WTC11 (cell line): ENCODE data around the gene SLC5A5. TPM values are rescaled to one million over a fixed set of nuclear protein-coding genes. Genes with fewer than 3 reads are reported as not detected.

Experiments
- ATAC-seq: fragments of 200-7000 bp; cut with Tn5 transposase; 2 replicates; pipeline ENCODE4 v1.10.0; 2021; ENCODE audit warnings: mild to moderate bottlenecking, moderate library complexity
- CTCF ChIA-PET: fragments of 300-600 bp; sonication (Branson Sonifier 250); formaldehyde crosslinking; loops from one replicate; lab custom pipeline; 2021; ENCODE audit warnings: antibody characterized with exemption; lab: Charles Lee
- POLR2A ChIA-PET: fragments of 350-600 bp; sonication (Branson Sonifier 250); formaldehyde crosslinking; loops from one replicate; lab custom pipeline; 2021; ENCODE audit warnings: antibody characterized with exemption; lab: Charles Lee
- DNase-seq: peaks from one replicate; pipeline ENCODE4 v3.0.0; 2021; ENCODE audit warnings: low spot score
- H3K27ac Mint-ChIP-seq: 2 replicates; pipeline ENCODE4 v1.8.0; 2021; ENCODE audit warnings: mixed read lengths
- H3K27me3 Mint-ChIP-seq: 2 replicates; pipeline ENCODE4 v1.8.0; 2021; ENCODE audit warnings: low read depth, mild to moderate bottlenecking, moderate library complexity, mixed read lengths
- H3K36me3 Mint-ChIP-seq: 2 replicates; pipeline ENCODE4 v1.8.0; 2021; ENCODE audit warnings: mixed read lengths
- H3K4me1 Mint-ChIP-seq: 2 replicates; pipeline ENCODE4 v1.8.0; 2022; ENCODE audit warnings: mixed read lengths
- H3K4me3 Mint-ChIP-seq: 2 replicates; pipeline ENCODE4 v1.8.0; 2021; ENCODE audit warnings: mild to moderate bottlenecking, moderate library complexity, mixed read lengths
- H3K9me3 Mint-ChIP-seq: 2 replicates; pipeline ENCODE4 v1.8.0; 2021; ENCODE audit warnings: mixed read lengths
- ARID4B ChIP-seq: sonication (generic); formaldehyde crosslinking; IDR thresholded peaks from 2 replicates; pipeline ENCODE4 v1.8.0; 2023; ENCODE audit warnings: missing genetic modification reagents, mild to moderate bottlenecking, borderline replicate concordance
- ATF3 ChIP-seq: sonication (generic); formaldehyde crosslinking; conservative IDR thresholded peaks from 2 replicates; pipeline ENCODE4 v1.8.1; 2022; ENCODE audit warnings: mild to moderate bottlenecking, missing genetic modification reagents
- ATF6 ChIP-seq: sonication (generic); formaldehyde crosslinking; IDR thresholded peaks from 2 replicates; pipeline ENCODE4 v1.8.1; 2023; ENCODE audit warnings: mild to moderate bottlenecking, missing genetic modification reagents
- GRHL2 ChIP-seq: fragments of 250-450 bp; sonication (Bioruptor Pico); IDR thresholded peaks from 2 replicates; pipeline ENCODE4 v1.8.0; 2022; ENCODE audit warnings: mild to moderate bottlenecking, moderate library complexity; ENCODE audit not compliant: insufficient replicate concordance, severe bottlenecking
- GTF2I ChIP-seq: fragments of 250-450 bp; sonication (Bioruptor Pico); conservative IDR thresholded peaks from 2 replicates; pipeline ENCODE4 v1.4.0; 2021; ENCODE audit warnings: mild to moderate bottlenecking
- HMGXB4 ChIP-seq: sonication (generic); formaldehyde crosslinking; IDR thresholded peaks from 2 replicates; pipeline ENCODE4 v1.8.1; 2023; ENCODE audit warnings: mild to moderate bottlenecking, moderate library complexity, missing genetic modification reagents
- IRF1 ChIP-seq: sonication (generic); formaldehyde crosslinking; IDR thresholded peaks from 2 replicates; pipeline ENCODE4 v1.8.0; 2023; ENCODE audit warnings: missing genetic modification reagents
- RORB ChIP-seq: fragments of 250-450 bp; sonication (Bioruptor Pico); IDR thresholded peaks from 2 replicates; pipeline ENCODE4 v1.9.0; 2021; ENCODE audit warnings: mild to moderate bottlenecking
- STAT6 ChIP-seq: sonication (generic); formaldehyde crosslinking; conservative IDR thresholded peaks from 2 replicates; pipeline ENCODE4 v1.8.1; 2023; ENCODE audit warnings: mild to moderate bottlenecking, low read depth, missing genetic modification reagents, moderate library complexity
- TEAD1 ChIP-seq: sonication (generic); formaldehyde crosslinking; IDR thresholded peaks from 2 replicates; pipeline ENCODE4 v1.8.0; 2022; ENCODE audit warnings: mild to moderate bottlenecking, missing genetic modification reagents
- USF2 ChIP-seq: sonication (generic); formaldehyde crosslinking; IDR thresholded peaks from 2 replicates; pipeline ENCODE4 v1.8.1; 2023; ENCODE audit warnings: mild to moderate bottlenecking, missing genetic modification reagents, moderate library complexity
- ZNF232 ChIP-seq: sonication (generic); formaldehyde crosslinking; IDR thresholded peaks from 2 replicates; pipeline ENCODE4 v1.8.0; 2022; ENCODE audit warnings: mild to moderate bottlenecking, missing genetic modification reagents
- ZNF263 ChIP-seq: sonication (generic); formaldehyde crosslinking; IDR thresholded peaks from 2 replicates; pipeline ENCODE4 v1.8.1; 2022; ENCODE audit warnings: low read depth, mild to moderate bottlenecking, moderate library complexity, missing genetic modification reagents
- ZNF281 ChIP-seq: sonication (generic); formaldehyde crosslinking; IDR thresholded peaks from 2 replicates; pipeline ENCODE4 v1.8.0; 2023; ENCODE audit warnings: mild to moderate bottlenecking, missing genetic modification reagents
- total RNA-seq: library from RNA; stranded (reverse); gene quantifications from 3 replicates; pipeline ENCODE4 v1.2.3, GENCODE V29; 2021

SLC5A5 gene
- total RNA-seq, 1 experiment from 2014 or later: 2.5 TPM

- no peak for TF ChIP-seq TEAD1 (CRISPR knock-in tag)
- TF ChIP-seq ZNF281 (CRISPR knock-in tag): no peak
- TF ChIP-seq IRF1 (CRISPR knock-in tag): no peak
- no peak for TF ChIP-seq ATF3 (CRISPR knock-in tag)
- no peak for TF ChIP-seq RORB (CRISPR knock-in tag)
- no peak for TF ChIP-seq GTF2I (CRISPR knock-in tag)
Measured at GRCh38 chr19:17936379-17936778, 64.6 kb downstream of the SLC5A5 start (continued).

- H3K9me3 Mint-ChIP-seq: no peaks in the 10 kb centered on the region
- H3K4me1 Mint-ChIP-seq: peaks cover 15% of the 10 kb centered on the region
- H3K4me3 Mint-ChIP-seq: no peak overlapping the region
- no peak overlapping the region for H3K27ac Mint-ChIP-seq
- no peaks in the 10 kb centered on the region; the same call in 1 of the 2 replicates for H3K27me3 Mint-ChIP-seq
- DNase-seq (no peak), ATAC-seq (no peak)
- TF ChIP-seq ZNF263 (CRISPR knock-in tag): no peak
- no peak for TF ChIP-seq ATF6 (CRISPR knock-in tag)
- TF ChIP-seq USF2 (CRISPR knock-in tag): no peak
- no peak for TF ChIP-seq HMGXB4 (CRISPR knock-in tag)
- TF ChIP-seq GRHL2 (CRISPR knock-in tag): no peak
- no peak for TF ChIP-seq STAT6 (CRISPR knock-in tag)
- no peak for TF ChIP-seq ZNF232
- TF ChIP-seq ARID4B (CRISPR knock-in tag): no peak
- TF ChIP-seq, all 79 proteins: peak for 0
- peaks cover 8% of the 10 kb centered on the region for H3K36me3 Mint-ChIP-seq
- ChIA-PET POLR2A (interaction anchor here (1.2 kb wide), 1 partner anchor 60 kb away, joined by 5 read pairs; no protein-coding TSS in a partner anchor), CTCF (interaction anchor here (0.6 to 10.5 kb wide), 18 partner anchors 10 to 176 kb away, joined by 3 to 201 read pairs (median 6); partner anchors contain the start of genes RPL18A and SLC5A5)
Measured at GRCh38 chr19:17937371-17937900, 65.7 kb downstream of the SLC5A5 start.
